WI38 (cell line): ENCODE results near the gene CBX6.
"Not testable (repeated sequence)": the region's sequence is repeated elsewhere in the genome, so short reads cannot be mapped to it uniquely, and the experiment has no call there.

ENCODE experiments used
- H3K4me3 ChIP-seq: 2 replicates; pipeline ENCODE4 v1.5.1; 2011; ENCODE audit warnings: low read depth, mild to moderate bottlenecking, control low read depth, low read length
- CTCF ChIP-seq: IDR thresholded peaks from 2 replicates; pipeline ENCODE4 v1.5.1; 2012; ENCODE audit warnings: low read depth, mild to moderate bottlenecking, control low read depth, low read length

Gene CBX6

GRCh38 chr22:38858492-38858891 is 13.5 kb downstream of the CBX6 start:
- TF ChIP-seq CTCF, result no peak
- H3K4me3 ChIP-seq, result no peak overlapping the region

- H3K4me3 ChIP-seq, result not testable (repeated sequence)
Observed at GRCh38 chr22:38854476-38854875, 17.5 kb downstream of the CBX6 start.

- H3K4me3 ChIP-seq, result not testable (repeated sequence)
Observed at GRCh38 chr22:38853883-38854282, 18.1 kb downstream of the CBX6 start.

- no peak overlapping the region for H3K4me3 ChIP-seq
- no peak for TF ChIP-seq CTCF
Observed at GRCh38 chr22:38853196-38853651, 18.8 kb downstream of the CBX6 start.

- TF ChIP-seq CTCF, result no peak
- H3K4me3 ChIP-seq, result no peak overlapping the region
Observed at GRCh38 chr22:38852522-38852921, 19.5 kb downstream of the CBX6 start.

- H3K4me3 ChIP-seq, result no peak overlapping the region
- TF ChIP-seq CTCF, result no peak
Observed at GRCh38 chr22:38850941-38851849, 20.8 kb downstream of the CBX6 start.

GRCh38 chr22:38850399-38850798 is 21.6 kb downstream of the CBX6 start:
- TF ChIP-seq CTCF, result no peak
- H3K4me3 ChIP-seq, result no peak overlapping the region

- no peak overlapping the region for H3K4me3 ChIP-seq
- no peak for TF ChIP-seq CTCF
Observed at GRCh38 chr22:38849811-38850210, 22.2 kb downstream of the CBX6 start.
